ENCODE data around the gene NIT2.
"Not testable (repeated sequence)": the region's sequence is repeated elsewhere in the genome, so short reads cannot be mapped to it uniquely, and the experiment has no call there.

Gene NIT2

DNA sequence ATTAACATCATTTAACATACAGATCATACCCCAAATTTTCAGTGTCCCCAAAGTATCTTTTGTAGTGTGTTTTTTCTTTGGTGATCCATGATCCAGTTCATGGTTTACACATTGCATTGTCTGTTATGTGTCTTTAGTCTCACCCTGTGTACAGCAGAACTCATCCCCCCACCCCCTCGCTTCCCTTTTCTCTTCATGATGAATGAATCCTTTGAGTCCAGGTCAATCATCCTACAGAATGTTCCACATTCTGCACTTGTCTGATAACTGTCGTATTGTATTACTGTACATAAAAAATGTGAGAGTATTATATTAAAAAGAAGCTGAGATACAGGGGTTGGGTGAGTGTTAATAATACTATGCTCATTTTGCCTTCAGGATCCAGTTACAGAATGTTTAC is 14.6 kb upstream of the NIT2 start:
- no peak overlapping the region for H3K4me2 ChIP-seq (ENCODE audit: low read length)
- peaks cover 22% of the 10 kb centered on the region for H3K36me3 ChIP-seq (ENCODE audit: insufficient read depth, low read length)
- H3K9me3 ChIP-seq (replicated peaks; ENCODE audit: low read length): no peaks in the 10 kb centered on the region
- no peak overlapping the region for H3K9ac ChIP-seq (ENCODE audit: low read depth, low read length)
- no peaks in the 10 kb centered on the region for H3K27me3 ChIP-seq (ENCODE audit: control insufficient read depth, insufficient read depth, low read length)
- peaks cover 6% of the 10 kb centered on the region for H3K4me1 ChIP-seq (ENCODE audit: control insufficient read depth, insufficient read depth, low read length)
- H3K4me3 ChIP-seq (ENCODE audit: low read length): no peak overlapping the region

- H3K4me2 ChIP-seq (ENCODE audit: low read length): no peak overlapping the region
- peaks cover 38% of the 10 kb centered on the region for H3K36me3 ChIP-seq (ENCODE audit: insufficient read depth, low read length)
- no peaks in the 10 kb centered on the region for H3K9me3 ChIP-seq (replicated peaks; ENCODE audit: low read length)
- no peak overlapping the region for H3K9ac ChIP-seq (ENCODE audit: low read depth, low read length)
- no peak overlapping the region for H3K4me3 ChIP-seq (ENCODE audit: low read length)
- no peaks in the 10 kb centered on the region for H3K27me3 ChIP-seq (ENCODE audit: control insufficient read depth, insufficient read depth, low read length)
- H3K4me1 ChIP-seq (ENCODE audit: control insufficient read depth, insufficient read depth, low read length): no peaks in the 10 kb centered on the region
Observed at GRCh38 chr3:100324044-100324443, 10.5 kb upstream of the NIT2 start.

GRCh38 chr3:100325827-100326226 is 8.7 kb upstream of the NIT2 start:
- Histone ChIP-seq H3K4me3 (ENCODE audit: low read length) (no peak overlapping the region), H3K4me1 (ENCODE audit: control insufficient read depth, insufficient read depth, low read length) (no peaks in the 10 kb centered on the region), H3K36me3 (ENCODE audit: insufficient read depth, low read length) (peaks cover 26% of the 10 kb centered on the region), H3K9ac (ENCODE audit: low read depth, low read length) (no peak overlapping the region), H3K27me3 (ENCODE audit: control insufficient read depth, insufficient read depth, low read length) (no peaks in the 10 kb centered on the region), H3K9me3 (replicated peaks; ENCODE audit: low read length) (no peaks in the 10 kb centered on the region), H3K4me2 (ENCODE audit: low read length) (no peak overlapping the region)

DNA sequence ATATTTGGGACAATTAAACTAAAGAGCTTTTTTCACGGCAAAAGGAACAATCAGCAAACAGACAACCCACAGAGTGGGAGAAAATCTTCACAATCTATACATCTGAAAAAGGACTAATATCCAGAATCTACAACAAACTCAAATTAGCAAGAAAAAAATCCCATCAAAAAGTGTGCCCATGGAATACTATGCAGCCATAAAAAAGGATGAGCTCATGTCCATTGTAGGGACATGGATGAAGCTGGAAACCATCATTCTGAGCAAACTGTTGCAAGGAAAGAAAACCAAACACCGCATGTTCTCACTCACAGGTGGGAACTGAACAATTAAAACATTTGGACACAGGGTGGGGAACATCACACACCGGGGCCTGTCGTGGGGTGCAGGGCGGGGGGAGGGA is 7.2 kb upstream of the NIT2 start:
- H3K4me1 ChIP-seq (ENCODE audit: control insufficient read depth, insufficient read depth, low read length); H3K9ac ChIP-seq (ENCODE audit: low read depth, low read length); H3K4me3 ChIP-seq (ENCODE audit: low read length); H3K27me3 ChIP-seq (ENCODE audit: control insufficient read depth, insufficient read depth, low read length); H3K9me3 ChIP-seq (replicated peaks; ENCODE audit: low read length); H3K4me2 ChIP-seq (ENCODE audit: low read length): not testable (repeated sequence)
- peaks cover 20% of the 10 kb centered on the region for H3K36me3 ChIP-seq (ENCODE audit: insufficient read depth, low read length)

DNA sequence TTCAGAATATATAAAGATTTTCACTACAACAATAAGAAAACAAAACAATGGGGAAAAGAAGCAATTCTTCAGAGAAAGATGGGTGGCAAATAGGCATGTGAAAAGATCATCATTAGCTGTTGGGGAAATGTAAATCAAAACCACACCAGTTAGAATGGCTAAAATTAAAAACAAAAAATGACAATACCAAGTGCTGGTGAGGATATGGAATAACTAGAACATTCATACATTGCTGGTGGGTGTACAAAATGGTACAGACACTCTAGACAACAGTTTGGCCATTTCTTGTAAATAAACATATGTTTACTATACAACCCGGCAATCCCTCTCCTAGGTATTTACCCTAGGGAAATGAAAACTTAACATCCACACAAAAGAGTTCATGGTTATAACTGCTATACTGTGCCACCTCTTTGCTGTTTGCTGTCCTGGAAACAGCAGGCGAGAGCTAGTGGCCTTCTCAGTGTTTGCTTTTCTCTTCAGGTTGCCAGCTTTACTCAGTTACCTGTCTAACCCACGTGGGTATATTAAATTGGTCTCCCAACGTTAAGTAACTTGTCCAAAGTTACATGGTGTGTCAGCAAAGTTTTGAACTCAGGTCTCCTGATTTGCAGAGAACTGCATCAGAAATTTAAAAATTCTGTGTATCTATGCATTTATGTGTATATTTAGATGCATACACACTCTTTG is 4.6 kb upstream of the NIT2 start:
- Histone ChIP-seq H3K4me3 (ENCODE audit: low read length) (no peak overlapping the region), H3K36me3 (ENCODE audit: insufficient read depth, low read length) (peaks cover 20% of the 10 kb centered on the region), H3K27me3 (ENCODE audit: control insufficient read depth, insufficient read depth, low read length) (no peaks in the 10 kb centered on the region), H3K9ac (ENCODE audit: low read depth, low read length) (no peak overlapping the region), H3K4me2 (ENCODE audit: low read length) (no peak overlapping the region), H3K9me3 (replicated peaks; ENCODE audit: low read length) (no peaks in the 10 kb centered on the region), H3K4me1 (ENCODE audit: control insufficient read depth, insufficient read depth, low read length) (peaks cover 6% of the 10 kb centered on the region)

DNA sequence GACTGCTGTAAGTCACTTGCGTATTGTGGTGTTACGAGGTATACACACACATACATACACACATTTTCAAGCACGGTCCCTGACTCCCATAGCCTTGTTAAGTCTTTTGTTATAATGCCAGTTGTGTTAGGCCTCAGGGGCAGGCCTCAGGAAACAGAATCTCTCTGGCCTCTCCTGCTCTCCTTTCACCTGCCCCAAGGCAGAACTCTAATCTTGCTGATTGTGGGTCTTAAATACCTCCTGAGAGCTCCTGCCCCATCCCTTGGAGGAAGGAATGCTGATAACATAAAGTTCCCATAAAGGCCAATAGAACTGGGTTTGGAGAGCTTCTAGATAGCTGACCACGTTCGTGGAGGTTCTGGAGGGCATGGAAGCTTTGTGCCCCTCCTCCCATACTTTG is 3.9 kb upstream of the NIT2 start:
- peaks cover 12% of the 10 kb centered on the region for H3K4me1 ChIP-seq (ENCODE audit: control insufficient read depth, insufficient read depth, low read length)
- no peaks in the 10 kb centered on the region for H3K9me3 ChIP-seq (replicated peaks; ENCODE audit: low read length)
- H3K9ac ChIP-seq (ENCODE audit: low read depth, low read length): no peak overlapping the region
- no peak overlapping the region for H3K4me3 ChIP-seq (ENCODE audit: low read length)
- no peaks in the 10 kb centered on the region for H3K27me3 ChIP-seq (ENCODE audit: control insufficient read depth, insufficient read depth, low read length)
- no peak overlapping the region for H3K4me2 ChIP-seq (ENCODE audit: low read length)
- peaks cover 15% of the 10 kb centered on the region for H3K36me3 ChIP-seq (ENCODE audit: insufficient read depth, low read length)

GRCh38 chr3:100331660-100332059 is 2.9 kb upstream of the NIT2 start:
- no peaks in the 10 kb centered on the region for H3K9me3 ChIP-seq (replicated peaks; ENCODE audit: low read length)
- H3K4me3 ChIP-seq (ENCODE audit: low read length): no peak overlapping the region
- H3K36me3 ChIP-seq (ENCODE audit: insufficient read depth, low read length): peaks cover 6% of the 10 kb centered on the region
- no peaks in the 10 kb centered on the region for H3K27me3 ChIP-seq (ENCODE audit: control insufficient read depth, insufficient read depth, low read length)
- no peak overlapping the region for H3K4me2 ChIP-seq (ENCODE audit: low read length)
- H3K9ac ChIP-seq (ENCODE audit: low read depth, low read length): no peak overlapping the region
- peaks cover 14% of the 10 kb centered on the region for H3K4me1 ChIP-seq (ENCODE audit: control insufficient read depth, insufficient read depth, low read length)

DNA sequence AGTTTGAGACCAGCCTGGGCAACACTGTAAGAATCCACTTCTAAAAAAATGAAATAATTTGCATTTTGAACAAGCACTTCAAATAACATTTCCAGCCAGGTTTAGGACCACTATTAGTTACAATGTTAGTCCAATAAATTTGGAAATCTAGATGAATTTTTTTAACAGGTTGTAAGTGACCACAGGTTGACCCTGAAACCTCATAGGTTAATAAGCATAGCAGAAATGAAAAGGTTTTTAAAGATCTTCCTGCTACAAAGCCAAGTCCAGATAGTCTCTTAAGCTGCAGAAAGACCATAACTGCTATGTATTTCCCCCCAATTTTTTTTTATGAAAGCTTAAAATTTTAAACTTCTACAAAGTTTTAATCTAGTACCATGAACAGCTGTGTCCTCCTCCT is 1.5 kb upstream of the NIT2 start:
- Histone ChIP-seq H3K36me3 (ENCODE audit: insufficient read depth, low read length) (no peaks in the 10 kb centered on the region), H3K27me3 (ENCODE audit: control insufficient read depth, insufficient read depth, low read length) (no peaks in the 10 kb centered on the region), H3K4me3 (ENCODE audit: low read length) (no peak overlapping the region)

GRCh38 chr3:100333970-100334487 is 528 bp upstream of the NIT2 start:
- Histone ChIP-seq H3K4me3 (ENCODE audit: low read length) (peak overlapping the region; percentile 77), H3K4me2 (ENCODE audit: low read length) (peak overlapping the region; percentile 84), H3K27me3 (ENCODE audit: control insufficient read depth, insufficient read depth, low read length) (no peaks in the 10 kb centered on the region), H3K4me1 (ENCODE audit: control insufficient read depth, insufficient read depth, low read length) (peaks cover 14% of the 10 kb centered on the region), H3K9ac (ENCODE audit: low read depth, low read length) (peak overlapping the region; percentile 85), H3K9me3 (replicated peaks; ENCODE audit: low read length) (no peaks in the 10 kb centered on the region), H3K36me3 (ENCODE audit: insufficient read depth, low read length) (no peaks in the 10 kb centered on the region)

More for the DNA sequence above, 1.5 kb upstream of the NIT2 start:
- Histone ChIP-seq H3K4me1 (ENCODE audit: control insufficient read depth, insufficient read depth, low read length) (peaks cover 14% of the 10 kb centered on the region), H3K9me3 (replicated peaks; ENCODE audit: low read length) (no peaks in the 10 kb centered on the region), H3K4me2 (ENCODE audit: low read length) (no peak overlapping the region), H3K9ac (ENCODE audit: low read depth, low read length) (no peak overlapping the region)

DNA sequence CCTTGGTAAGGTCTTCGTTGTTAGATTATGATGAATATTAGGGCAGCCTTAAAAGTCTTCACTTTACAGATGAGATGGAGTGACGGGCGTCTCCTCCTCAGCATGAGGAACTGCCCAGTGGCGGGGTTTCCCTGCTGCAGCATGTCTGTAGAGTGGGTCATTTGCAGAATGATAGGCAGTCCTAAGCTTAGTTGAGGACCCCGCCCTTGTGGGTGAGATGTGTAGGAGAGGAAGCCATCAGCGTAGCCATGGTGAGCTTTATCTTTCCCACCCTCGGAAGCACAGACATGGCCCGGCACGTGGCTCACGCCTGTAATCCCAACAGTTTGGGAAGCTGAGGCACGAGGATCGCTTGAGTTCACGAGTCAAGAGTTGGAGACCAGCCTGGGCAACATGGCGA is 877 bp downstream of the NIT2 start:
- Histone ChIP-seq H3K36me3 (ENCODE audit: insufficient read depth, low read length) (peaks cover 8% of the 10 kb centered on the region), H3K9ac (ENCODE audit: low read depth, low read length) (peak overlapping the region; percentile 85), H3K27me3 (ENCODE audit: control insufficient read depth, insufficient read depth, low read length) (no peaks in the 10 kb centered on the region), H3K4me1 (ENCODE audit: control insufficient read depth, insufficient read depth, low read length) (peaks cover 14% of the 10 kb centered on the region), H3K9me3 (replicated peaks; ENCODE audit: low read length) (no peaks in the 10 kb centered on the region), H3K4me3 (ENCODE audit: low read length) (peak overlapping the region; percentile 77), H3K4me2 (ENCODE audit: low read length) (peak overlapping the region; percentile 84)

DNA sequence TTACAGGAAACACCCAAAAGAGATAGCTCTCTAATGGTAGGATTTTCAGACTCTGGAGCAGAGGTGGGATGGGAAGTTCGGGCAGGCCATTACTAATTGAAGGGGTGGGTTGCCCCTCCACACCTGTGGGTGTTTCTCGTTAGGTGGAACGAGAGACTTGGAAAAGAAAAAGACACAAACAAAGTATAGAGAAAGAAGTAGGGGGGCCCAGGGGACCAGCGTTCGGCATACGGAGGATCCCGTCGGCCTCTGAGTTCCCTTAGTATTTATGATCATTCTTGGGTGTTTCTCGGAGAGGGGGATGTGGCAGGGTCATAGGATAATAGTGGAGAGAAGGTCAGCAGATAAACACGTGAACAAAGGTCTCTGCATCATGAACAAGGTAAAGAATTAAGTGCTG is 1.7 kb downstream of the NIT2 start:
- H3K4me1 ChIP-seq (ENCODE audit: control insufficient read depth, insufficient read depth, low read length): peaks cover 14% of the 10 kb centered on the region
- not testable (repeated sequence) for H3K4me2 ChIP-seq (ENCODE audit: low read length); H3K9ac ChIP-seq (ENCODE audit: low read depth, low read length); H3K4me3 ChIP-seq (ENCODE audit: low read length); H3K27me3 ChIP-seq (ENCODE audit: control insufficient read depth, insufficient read depth, low read length); H3K9me3 ChIP-seq (replicated peaks; ENCODE audit: low read length)
- peaks cover 15% of the 10 kb centered on the region for H3K36me3 ChIP-seq (ENCODE audit: insufficient read depth, low read length)

GRCh38 chr3:100338911-100339310 is 4.4 kb downstream of the NIT2 start:
- H3K27me3 ChIP-seq (ENCODE audit: control insufficient read depth, insufficient read depth, low read length): no peaks in the 10 kb centered on the region
- H3K4me2 ChIP-seq (ENCODE audit: low read length): no peak overlapping the region
- H3K9me3 ChIP-seq (replicated peaks; ENCODE audit: low read length): no peaks in the 10 kb centered on the region
- H3K4me1 ChIP-seq (ENCODE audit: control insufficient read depth, insufficient read depth, low read length): peaks cover 13% of the 10 kb centered on the region
- H3K9ac ChIP-seq (ENCODE audit: low read depth, low read length): no peak overlapping the region
- H3K4me3 ChIP-seq (ENCODE audit: low read length): no peak overlapping the region
- H3K36me3 ChIP-seq (ENCODE audit: insufficient read depth, low read length): peaks cover 26% of the 10 kb centered on the region
